Panc1 (cell line): Measurements from ENCODE around the gene TACO1. TPM values are rescaled to one million over a fixed set of nuclear protein-coding genes. Genes with fewer than 3 reads are reported as not detected.

Source experiments
- ATAC-seq: fragments of 200-7000 bp; cut with Tn5 transposase; 2 replicates; pipeline ENCODE4 v1.9.1; 2020; ENCODE audit warnings: mild to moderate bottlenecking, moderate library complexity
- BruUV-seq: library from RNA; stranded (reverse); fragments of 400-500 nt; replicated peaks from 2 replicates; lab custom pipeline; 2021; lab: Mats Ljungman, UMichigan
- CTCF ChIA-PET: fragments of 300-600 bp; sonication (Branson Sonifier 250); formaldehyde crosslinking; loops from one replicate; lab custom pipeline; 2022; ENCODE audit warnings: antibody characterized with exemption; lab: Charles Lee
- POLR2A ChIA-PET: fragments of 300-600 bp; sonication (Branson Sonifier 250); formaldehyde crosslinking; loops from one replicate; lab custom pipeline; 2022; ENCODE audit warnings: antibody characterized with exemption; lab: Charles Lee
- DNase-seq: peaks from one replicate; pipeline ENCODE4 v3.0.0-alpha.2; 2010; ENCODE audit warnings: low read depth, low spot score
- H3K27ac ChIP-seq: 2 replicates; pipeline ENCODE4 v1.5.1; 2011; ENCODE audit warnings: mild to moderate bottlenecking, low read length, inconsistent platforms
- H3K27me3 ChIP-seq: fragments of 200-500 bp; sonication (Bioruptor generic); 2 replicates; pipeline ENCODE4 v1.6.0; 2014; ENCODE audit warnings: low read length, inconsistent platforms; ENCODE audit not compliant: control insufficient read depth, insufficient read depth
- H3K36me3 ChIP-seq: fragments of 200-500 bp; sonication (Bioruptor generic); 2 replicates; pipeline ENCODE4 v1.5.1; 2014; ENCODE audit warnings: inconsistent platforms, mild to moderate bottlenecking, low read length, moderate library complexity; ENCODE audit not compliant: control insufficient read depth, insufficient read depth
- H3K4me1 ChIP-seq: 2 replicates; pipeline ENCODE4 v1.5.1; 2011; ENCODE audit warnings: inconsistent platforms, mild to moderate bottlenecking, low read length, moderate library complexity; ENCODE audit not compliant: control insufficient read depth, insufficient read depth
- H3K4me3 ChIP-seq, 2 experiments: 2 replicates each; pipeline ENCODE4 v1.5.1; 2011 to 2012; ENCODE audit warnings: low read depth in 2 of 2, low read length in 2 of 2, mild to moderate bottlenecking in 2 of 2, inconsistent platforms in 1 of 2, moderate library complexity in 1 of 2
- H3K9me3 ChIP-seq: fragments of 200-500 bp; sonication (Bioruptor generic); 2 replicates; pipeline ENCODE4 v1.5.1; 2014; ENCODE audit warnings: low read depth, mild to moderate bottlenecking, inconsistent platforms, low read length, moderate library complexity; ENCODE audit not compliant: control insufficient read depth, insufficient read depth
- POLR2AphosphoS5 ChIP-seq: IDR thresholded peaks from 2 replicates; pipeline ENCODE4 v1.6.1; 2012; ENCODE audit warnings: mild to moderate bottlenecking, low read depth, low read length, moderate library complexity
- SIN3A ChIP-seq: IDR thresholded peaks from 2 replicates; pipeline ENCODE4 v1.6.1; 2012; ENCODE audit warnings: low read depth, mild to moderate bottlenecking, low read length, moderate library complexity, borderline replicate concordance; ENCODE audit not compliant: insufficient read depth
- TCF7L2 ChIP-seq: IDR thresholded peaks from 2 replicates; pipeline ENCODE4 v1.6.1; 2011; ENCODE audit warnings: mild to moderate bottlenecking, low read depth, low read length, inconsistent platforms
- in situ Hi-C: cut with HindIII; loops from 2 replicates; pipeline ENCODE4 v1.10.0; 2016; ENCODE audit warnings: low sequenced_read_pairs, low pct_unique_long_range_greater_than_20kb
- intact Hi-C: fragments of 100-400 bp; cut with micrococcal nuclease; formaldehyde crosslinking; loops from one replicate; pipeline ENCODE4 v1.10.0; 2022; ENCODE audit not compliant: unreplicated experiment
- total RNA-seq: library from RNA; stranded (reverse); gene quantifications from one replicate; pipeline ENCODE4 v1.2.1, GENCODE V29; 2021; ENCODE audit not compliant: unreplicated experiment
- TF ChIP-seq, protein P1 (sequence below), 2 experiments: IDR thresholded peaks; 2 replicates each; pipeline ENCODE4 v1.6.1; 2011 to 2012; ENCODE audit warnings: low read depth in 2 of 2, control low read depth in 1 of 2, low read length in 1 of 2, mild to moderate bottlenecking in 1 of 2, moderate library complexity in 1 of 2; ENCODE audit not compliant: insufficient read depth in 1 of 2
- TF ChIP-seq, protein P2 (sequence below): fragments of 450-650 bp; IDR thresholded peaks from 2 replicates; pipeline ENCODE4 v1.5.1; 2017; ENCODE audit warnings: mild to moderate bottlenecking

Gene TACO1
- total RNA-seq, 1 experiment from 2014 or later, result 17.9 TPM

DNA sequence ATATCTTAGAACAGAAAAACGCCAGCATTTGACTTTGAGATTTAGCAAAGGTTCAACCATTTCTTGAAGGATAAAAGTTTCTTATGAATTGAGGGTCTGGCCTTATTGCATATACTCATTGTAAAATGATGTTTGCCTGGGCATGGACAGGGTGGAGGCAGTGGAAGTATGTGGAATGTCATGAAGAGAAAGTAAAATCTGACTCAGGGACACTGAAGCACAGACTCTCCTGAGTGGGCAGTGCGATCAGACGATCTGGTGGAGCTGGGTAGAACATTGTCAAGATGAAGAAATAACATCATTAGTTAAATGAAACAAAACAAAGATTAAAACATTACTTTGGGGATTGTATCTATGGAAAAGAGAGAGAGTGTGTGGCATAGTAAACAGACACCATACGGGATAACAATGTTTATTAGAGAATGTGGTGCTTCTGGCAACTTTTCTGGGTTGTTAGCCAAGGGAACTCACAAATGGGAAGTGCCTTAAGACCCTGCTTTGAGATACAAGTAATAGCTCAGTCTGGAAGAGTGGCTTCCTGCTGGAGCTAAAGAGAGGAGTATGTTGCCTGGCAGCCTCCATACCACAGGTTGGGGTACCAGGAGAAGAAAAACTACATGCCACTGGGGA, 26.0 kb downstream of the TACO1 start:
- no peak for DNase-seq
- H3K27ac ChIP-seq, result no peak overlapping the region
- intact Hi-C loops, result no loop called here

DNA sequence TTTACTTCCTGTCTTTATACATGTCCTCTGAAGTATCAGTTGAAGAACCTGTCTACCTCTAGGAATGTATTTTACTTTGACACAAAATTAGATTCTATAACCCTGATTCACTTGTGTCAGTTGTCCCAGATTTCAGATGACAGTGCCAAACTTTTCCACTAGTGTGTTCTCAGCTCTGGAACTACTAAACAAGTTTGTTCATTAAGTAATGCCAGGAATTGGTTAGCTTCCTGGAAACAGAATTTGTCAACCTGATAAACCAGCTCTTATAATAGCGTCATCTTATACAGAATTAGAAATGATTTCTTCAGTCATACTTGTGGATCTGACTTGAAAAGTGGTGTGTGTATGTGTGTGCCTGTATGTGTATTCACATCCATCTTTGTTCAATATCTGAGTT, 28.9 kb downstream of the TACO1 start:
- TF ChIP-seq, protein P1, sequence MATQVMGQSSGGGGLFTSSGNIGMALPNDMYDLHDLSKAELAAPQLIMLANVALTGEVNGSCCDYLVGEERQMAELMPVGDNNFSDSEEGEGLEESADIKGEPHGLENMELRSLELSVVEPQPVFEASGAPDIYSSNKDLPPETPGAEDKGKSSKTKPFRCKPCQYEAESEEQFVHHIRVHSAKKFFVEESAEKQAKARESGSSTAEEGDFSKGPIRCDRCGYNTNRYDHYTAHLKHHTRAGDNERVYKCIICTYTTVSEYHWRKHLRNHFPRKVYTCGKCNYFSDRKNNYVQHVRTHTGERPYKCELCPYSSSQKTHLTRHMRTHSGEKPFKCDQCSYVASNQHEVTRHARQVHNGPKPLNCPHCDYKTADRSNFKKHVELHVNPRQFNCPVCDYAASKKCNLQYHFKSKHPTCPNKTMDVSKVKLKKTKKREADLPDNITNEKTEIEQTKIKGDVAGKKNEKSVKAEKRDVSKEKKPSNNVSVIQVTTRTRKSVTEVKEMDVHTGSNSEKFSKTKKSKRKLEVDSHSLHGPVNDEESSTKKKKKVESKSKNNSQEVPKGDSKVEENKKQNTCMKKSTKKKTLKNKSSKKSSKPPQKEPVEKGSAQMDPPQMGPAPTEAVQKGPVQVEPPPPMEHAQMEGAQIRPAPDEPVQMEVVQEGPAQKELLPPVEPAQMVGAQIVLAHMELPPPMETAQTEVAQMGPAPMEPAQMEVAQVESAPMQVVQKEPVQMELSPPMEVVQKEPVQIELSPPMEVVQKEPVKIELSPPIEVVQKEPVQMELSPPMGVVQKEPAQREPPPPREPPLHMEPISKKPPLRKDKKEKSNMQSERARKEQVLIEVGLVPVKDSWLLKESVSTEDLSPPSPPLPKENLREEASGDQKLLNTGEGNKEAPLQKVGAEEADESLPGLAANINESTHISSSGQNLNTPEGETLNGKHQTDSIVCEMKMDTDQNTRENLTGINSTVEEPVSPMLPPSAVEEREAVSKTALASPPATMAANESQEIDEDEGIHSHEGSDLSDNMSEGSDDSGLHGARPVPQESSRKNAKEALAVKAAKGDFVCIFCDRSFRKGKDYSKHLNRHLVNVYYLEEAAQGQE (IDR thresholded peaks at IDR 0.05; ENCODE audit: insufficient read depth in 1 of 2, low read depth in 2 of 2, low read length in 1 of 2), result no peak
- TF ChIP-seq, protein P2, sequence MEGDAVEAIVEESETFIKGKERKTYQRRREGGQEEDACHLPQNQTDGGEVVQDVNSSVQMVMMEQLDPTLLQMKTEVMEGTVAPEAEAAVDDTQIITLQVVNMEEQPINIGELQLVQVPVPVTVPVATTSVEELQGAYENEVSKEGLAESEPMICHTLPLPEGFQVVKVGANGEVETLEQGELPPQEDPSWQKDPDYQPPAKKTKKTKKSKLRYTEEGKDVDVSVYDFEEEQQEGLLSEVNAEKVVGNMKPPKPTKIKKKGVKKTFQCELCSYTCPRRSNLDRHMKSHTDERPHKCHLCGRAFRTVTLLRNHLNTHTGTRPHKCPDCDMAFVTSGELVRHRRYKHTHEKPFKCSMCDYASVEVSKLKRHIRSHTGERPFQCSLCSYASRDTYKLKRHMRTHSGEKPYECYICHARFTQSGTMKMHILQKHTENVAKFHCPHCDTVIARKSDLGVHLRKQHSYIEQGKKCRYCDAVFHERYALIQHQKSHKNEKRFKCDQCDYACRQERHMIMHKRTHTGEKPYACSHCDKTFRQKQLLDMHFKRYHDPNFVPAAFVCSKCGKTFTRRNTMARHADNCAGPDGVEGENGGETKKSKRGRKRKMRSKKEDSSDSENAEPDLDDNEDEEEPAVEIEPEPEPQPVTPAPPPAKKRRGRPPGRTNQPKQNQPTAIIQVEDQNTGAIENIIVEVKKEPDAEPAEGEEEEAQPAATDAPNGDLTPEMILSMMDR, result no peak
- TF ChIP-seq TCF7L2 (no peak), POLR2AphosphoS5 (no peak), SIN3A (no peak)
- H3K4me3 ChIP-seq, result no peak overlapping the region
- intact Hi-C loops, result no loop called here
- in situ Hi-C loops, result no loop called here
- ChIA-PET POLR2A (no interaction called here), CTCF (no interaction called here)
- BruUV-seq, result no TSS peak
- H3K36me3 ChIP-seq, result no peaks in the 10 kb centered on the region
- H3K9me3 ChIP-seq, result no peaks in the 10 kb centered on the region
- H3K27me3 ChIP-seq, result no peaks in the 10 kb centered on the region
- ATAC-seq (no peak), DNase-seq (no peak)
- no peak overlapping the region for H3K27ac ChIP-seq
- peaks cover 8% of the 10 kb centered on the region for H3K4me1 ChIP-seq

More for the DNA sequence above, 26.0 kb downstream of the TACO1 start:
- TF ChIP-seq TCF7L2 (no peak), SIN3A (no peak), POLR2AphosphoS5 (no peak)
- TF ChIP-seq, protein P2, result no peak
- TF ChIP-seq, protein P1 (IDR thresholded peaks at IDR 0.05; ENCODE audit: insufficient read depth in 1 of 2, low read depth in 2 of 2, low read length in 1 of 2), result no peak
- no peaks in the 10 kb centered on the region for H3K27me3 ChIP-seq
- in situ Hi-C loops, result no loop called here
- H3K36me3 ChIP-seq, result peaks cover 5% of the 10 kb centered on the region; the same call in 1 of the 2 replicates
- no peak overlapping the region for H3K4me3 ChIP-seq
- no TSS peak for BruUV-seq
- POLR2A ChIA-PET, result interaction anchor here (0.7 kb wide), 1 partner anchor 191 kb away, joined by 10 read pairs; no protein-coding TSS in a partner anchor
- CTCF ChIA-PET, result no interaction called here
- no peaks in the 10 kb centered on the region for H3K9me3 ChIP-seq
- H3K4me1 ChIP-seq, result peaks cover 19% of the 10 kb centered on the region
- no peak for ATAC-seq
